Type B pancreatic cell (in vitro differentiated cells): Measurements from ENCODE around the gene EHMT2. TPM values are rescaled to one million over a fixed set of nuclear protein-coding genes. Genes with fewer than 3 reads are reported as not detected.

Source experiments
- DNase-seq: peaks from one replicate; pipeline ENCODE4 v3.0.0; 2021; ENCODE audit warnings: mixed read lengths; ENCODE audit not compliant: unreplicated experiment; ENCODE audit errors: extremely low spot score
- H3K27ac Mint-ChIP-seq: 2 replicates; pipeline ENCODE4 v1.8.0; 2021; ENCODE audit warnings: mild to moderate bottlenecking, mixed read lengths
- H3K27me3 Mint-ChIP-seq: 2 replicates; pipeline ENCODE4 v1.8.0; 2021; ENCODE audit warnings: mixed read lengths
- H3K36me3 Mint-ChIP-seq: 2 replicates; pipeline ENCODE4 v1.8.0; 2021; ENCODE audit warnings: mixed read lengths
- H3K4me1 Mint-ChIP-seq: one replicate; pipeline ENCODE4 v1.8.0; 2021; ENCODE audit warnings: mixed read lengths; ENCODE audit not compliant: unreplicated experiment
- H3K4me3 Mint-ChIP-seq: 2 replicates; pipeline ENCODE4 v1.8.0; 2021; ENCODE audit warnings: mild to moderate bottlenecking, mixed read lengths
- H3K9me3 Mint-ChIP-seq: 2 replicates; pipeline ENCODE4 v1.8.0; 2021; ENCODE audit warnings: mixed read lengths
- CTCF ChIP-seq: fragments of 200-600 bp; sonication (generic); conservative IDR thresholded peaks from 2 replicates; pipeline ENCODE4 v1.5.0; 2021; ENCODE audit warnings: antibody characterized with exemption, mild to moderate bottlenecking
- total RNA-seq: library from RNA; stranded (reverse); gene quantifications from 2 replicates; pipeline ENCODE4 v1.2.1, GENCODE V29; 2021; ENCODE audit warnings: low replicate concordance

EHMT2 gene
- total RNA-seq, 1 donor from 2014 or later = 136 TPM

DNA sequence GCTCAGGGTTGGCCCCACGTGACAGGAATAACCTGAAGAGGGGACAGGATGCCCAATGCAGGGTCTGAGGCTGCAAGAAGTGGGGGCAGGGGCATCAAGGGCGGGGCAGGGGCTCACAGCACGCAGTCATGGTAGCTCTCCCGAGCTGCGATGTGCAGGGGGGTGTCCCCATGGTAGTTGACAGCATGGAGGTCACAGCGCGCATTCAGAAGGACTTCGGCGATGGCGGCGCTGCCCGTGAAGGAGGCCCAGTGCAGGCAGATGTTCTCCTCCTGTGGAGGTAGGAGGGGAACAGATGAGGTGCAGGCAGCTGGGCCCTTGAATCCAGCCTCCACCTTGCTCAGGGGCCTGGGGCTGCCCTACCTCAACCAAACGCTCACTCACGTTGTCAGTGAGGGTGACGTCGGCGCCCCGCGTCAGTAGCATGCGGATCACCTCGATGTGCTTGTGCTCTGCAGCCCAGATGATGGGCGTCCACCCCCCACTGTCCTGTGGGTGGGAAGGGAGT is 12.9 kb downstream of the EHMT2 start:
- TF ChIP-seq CTCF = no peak
- H3K36me3 Mint-ChIP-seq = peaks cover 19% of the 10 kb centered on the region
- H3K27ac Mint-ChIP-seq = no peak overlapping the region

DNA sequence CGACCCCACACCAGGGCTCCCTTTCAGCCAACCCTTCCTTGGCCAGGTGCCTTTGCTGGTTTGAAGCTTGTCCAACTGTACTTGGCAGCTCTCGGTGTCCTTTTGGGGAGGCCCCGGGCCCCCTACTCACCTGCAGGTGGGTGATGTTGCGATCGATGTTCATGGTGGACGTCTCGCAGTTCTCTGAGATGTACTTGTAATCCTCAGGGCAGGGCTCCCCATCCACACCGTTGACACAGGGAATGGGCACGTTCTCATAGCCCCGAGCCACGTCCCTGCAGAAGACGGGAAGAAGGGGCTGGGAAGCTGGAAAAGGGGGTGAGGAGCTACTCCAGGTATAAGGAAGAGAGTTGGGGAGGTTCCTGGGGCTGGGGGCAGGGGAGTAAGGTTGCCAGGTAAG is 13.8 kb downstream of the EHMT2 start:
- no peak for TF ChIP-seq CTCF
- H3K27ac Mint-ChIP-seq = no peak overlapping the region
- H3K4me3 Mint-ChIP-seq = no peak overlapping the region
- H3K9me3 Mint-ChIP-seq = no peaks in the 10 kb centered on the region
- no peaks in the 10 kb centered on the region for H3K4me1 Mint-ChIP-seq
- DNase-seq = no peak
- H3K27me3 Mint-ChIP-seq = no peaks in the 10 kb centered on the region
- peaks cover 16% of the 10 kb centered on the region for H3K36me3 Mint-ChIP-seq

More for the DNA sequence above, 12.9 kb downstream of the EHMT2 start:
- Mint-ChIP-seq H3K9me3 (no peaks in the 10 kb centered on the region), H3K27me3 (no peaks in the 10 kb centered on the region), H3K4me1 (no peaks in the 10 kb centered on the region), H3K4me3 (no peak overlapping the region)
- no peak for DNase-seq

DNA sequence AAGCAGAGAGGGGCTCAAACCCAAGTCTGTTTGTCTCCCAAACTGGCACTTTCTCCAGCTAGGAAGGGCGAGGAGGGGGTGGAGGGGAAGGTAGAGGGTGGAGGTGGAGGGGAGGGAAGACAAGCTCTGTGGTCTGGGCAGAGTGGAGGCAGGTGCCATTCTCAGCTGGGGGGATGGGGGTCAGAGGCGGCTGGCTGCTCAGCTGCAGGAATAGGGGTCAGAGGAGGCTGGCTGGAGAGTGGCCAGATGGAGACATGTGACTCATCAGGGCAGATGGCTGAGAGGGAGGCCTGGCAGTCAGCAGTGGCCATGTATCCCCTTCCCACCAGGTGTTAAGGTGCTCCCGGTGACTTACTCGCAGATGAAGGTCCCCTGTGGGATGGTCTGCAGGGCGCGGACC is 15.2 kb downstream of the EHMT2 start:
- Mint-ChIP-seq H3K9me3 (no peaks in the 10 kb centered on the region), H3K4me1 (no peaks in the 10 kb centered on the region), H3K27me3 (no peaks in the 10 kb centered on the region), H3K36me3 (peaks cover 16% of the 10 kb centered on the region), H3K27ac (no peak overlapping the region), H3K4me3 (no peak overlapping the region)
- no peak for TF ChIP-seq CTCF
- no peak for DNase-seq

- Mint-ChIP-seq H3K9me3 (no peaks in the 10 kb centered on the region), H3K4me1 (no peaks in the 10 kb centered on the region), H3K27ac (no peak overlapping the region), H3K4me3 (no peak overlapping the region), H3K27me3 (no peaks in the 10 kb centered on the region), H3K36me3 (peaks cover 16% of the 10 kb centered on the region)
- TF ChIP-seq CTCF = no peak
- no peak for DNase-seq
Observed at GRCh38 chr6:31881136-31881859, 16.2 kb downstream of the EHMT2 start.

DNA sequence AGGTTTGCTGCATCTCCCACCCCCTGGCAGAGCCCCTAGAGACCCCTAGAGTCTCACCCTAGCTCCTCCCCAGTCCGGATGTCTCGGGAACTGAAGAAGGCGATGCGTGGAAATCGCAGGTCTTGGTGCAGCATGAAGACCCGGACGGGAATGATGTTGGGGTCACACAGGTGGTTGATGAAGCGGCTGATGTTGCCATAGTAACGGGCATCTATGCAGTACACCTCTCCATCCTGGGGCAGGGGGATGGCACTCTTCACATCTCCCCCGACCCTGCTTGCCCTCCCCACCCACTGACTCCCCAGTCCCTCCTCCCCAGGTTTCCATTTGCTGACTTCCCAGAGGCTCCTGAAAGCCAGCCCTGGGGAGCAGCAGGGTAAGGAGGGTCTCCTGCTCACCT is 16.9 kb downstream of the EHMT2 start:
- no peak overlapping the region for H3K4me3 Mint-ChIP-seq
- H3K27me3 Mint-ChIP-seq = no peaks in the 10 kb centered on the region
- H3K36me3 Mint-ChIP-seq = peaks cover 12% of the 10 kb centered on the region
- H3K4me1 Mint-ChIP-seq = no peaks in the 10 kb centered on the region
- no peak for DNase-seq
- TF ChIP-seq CTCF = no peak
- no peaks in the 10 kb centered on the region for H3K9me3 Mint-ChIP-seq
- H3K27ac Mint-ChIP-seq = no peak overlapping the region
